IMR-90 (cell line): ENCODE results near the gene PNLIP. TPM values are rescaled to one million over a fixed set of nuclear protein-coding genes. Genes with fewer than 3 reads are reported as not detected.

ENCODE experiments used
- ATAC-seq: fragments of 200-7000 bp; cut with Tn5 transposase; 2 replicates; pipeline ENCODE4 v1.9.1; 2020; ENCODE audit warnings: low read depth, mild to moderate bottlenecking, moderate library complexity
- BruUV-seq: library from RNA; stranded (reverse); fragments of 400-500 nt; replicated peaks from 2 replicates; lab custom pipeline; 2021; lab: Mats Ljungman, UMichigan
- CTCF ChIA-PET: fragments of 300-600 bp; formaldehyde crosslinking; extraction: SDS; loops from one replicate; lab custom pipeline; 2021; ENCODE audit warnings: antibody characterized with exemption; lab: Yijun Ruan, JAX
- POLR2A ChIA-PET: fragments of 300-600 bp; sonication (Branson Sonifier 250); formaldehyde crosslinking; loops from one replicate; lab custom pipeline; 2022; ENCODE audit warnings: antibody characterized with exemption; ENCODE audit not compliant: unreplicated experiment; lab: Charles Lee
- DNase-seq: peaks from one replicate; pipeline ENCODE4 v3.0.0; 2013
- H2AFZ ChIP-seq: replicated peaks from 2 replicates; pipeline ENCODE3; 2013; ENCODE audit warnings: low read length, mild to moderate bottlenecking; ENCODE audit not compliant: poor library complexity
- H2AK5ac ChIP-seq: 2 replicates; pipeline ENCODE4 v1.6.1; 2013; ENCODE audit warnings: low read depth, low read length, inconsistent platforms
- H2AK9ac ChIP-seq: replicated peaks from 2 replicates; pipeline ENCODE3; 2013; ENCODE audit warnings: mild to moderate bottlenecking, low read depth, low read length, moderate library complexity; ENCODE audit not compliant: poor library complexity
- H2BK120ac ChIP-seq: 2 replicates; pipeline ENCODE4 v1.6.1; 2013; ENCODE audit warnings: low read depth, low read length, inconsistent platforms
- H2BK15ac ChIP-seq: 3 replicates; pipeline ENCODE4 v1.6.1; 2013; ENCODE audit warnings: low read depth, low read length, inconsistent platforms
- H2BK20ac ChIP-seq: 2 replicates; pipeline ENCODE4 v1.6.1; 2013; ENCODE audit warnings: low read depth, mild to moderate bottlenecking, inconsistent platforms, low read length, moderate library complexity
- H2BK5ac ChIP-seq: 2 replicates; pipeline ENCODE4 v1.6.1; 2013; ENCODE audit warnings: mild to moderate bottlenecking, low read depth, low read length, inconsistent platforms; ENCODE audit not compliant: poor library complexity, severe bottlenecking
- H3K14ac ChIP-seq: replicated peaks from 2 replicates; pipeline ENCODE4 v1.6.1; 2013; ENCODE audit warnings: low read depth, low read length, inconsistent platforms
- H3K18ac ChIP-seq: 2 replicates; pipeline ENCODE4 v1.6.1; 2013; ENCODE audit warnings: low read depth, low read length, control low read depth
- H3K23ac ChIP-seq: 2 replicates; pipeline ENCODE4 v1.6.1; 2013; ENCODE audit warnings: low read depth, low read length, inconsistent platforms
- H3K27ac ChIP-seq: 2 replicates; pipeline ENCODE4 v1.5.1; 2013; ENCODE audit warnings: mild to moderate bottlenecking, control low read depth, low read length; ENCODE audit not compliant: insufficient read depth
- H3K27me3 ChIP-seq: 2 replicates; pipeline ENCODE4 v1.6.1; 2013; ENCODE audit warnings: low read length; ENCODE audit not compliant: control insufficient read depth, insufficient read depth
- H3K36me3 ChIP-seq: 2 replicates; pipeline ENCODE4 v1.6.1; 2013; ENCODE audit warnings: low read length, mixed read lengths; ENCODE audit not compliant: control insufficient read depth, insufficient read depth
- H3K4ac ChIP-seq: 2 replicates; pipeline ENCODE4 v1.6.1; 2013; ENCODE audit warnings: low read depth, low read length, inconsistent platforms
- H3K4me1 ChIP-seq: 2 replicates; pipeline ENCODE4 v1.6.1; 2013; ENCODE audit warnings: low read length, mixed read lengths; ENCODE audit not compliant: control insufficient read depth, insufficient read depth
- H3K4me2 ChIP-seq: 2 replicates; pipeline ENCODE4 v1.6.1; 2013; ENCODE audit warnings: low read depth, mild to moderate bottlenecking, control low read depth, low read length, moderate library complexity
- H3K4me3 ChIP-seq: 2 replicates; pipeline ENCODE4 v1.5.1; 2013; ENCODE audit warnings: low read depth, mild to moderate bottlenecking, control low read depth, low read length, moderate library complexity; ENCODE audit not compliant: insufficient read depth
- H3K56ac ChIP-seq: 2 replicates; pipeline ENCODE4 v1.6.1; 2013; ENCODE audit warnings: low read length, inconsistent platforms; ENCODE audit not compliant: insufficient read depth; ENCODE audit errors: extremely low read depth
- H3K79me1 ChIP-seq, 2 experiments: 2 replicates each; pipeline ENCODE4 v1.6.1; 2013; ENCODE audit warnings: low read length in 2 of 2, inconsistent platforms in 1 of 2, low read depth in 1 of 2
- H3K9ac ChIP-seq: 2 replicates; pipeline ENCODE4 v1.6.1; 2013; ENCODE audit warnings: low read depth, low read length, control low read depth
- H3K9me1 ChIP-seq: 2 replicates; pipeline ENCODE4 v1.6.1; 2013; ENCODE audit warnings: low read length, inconsistent platforms; ENCODE audit not compliant: insufficient read depth
- H3K9me3 ChIP-seq: 2 replicates; pipeline ENCODE4 v1.6.1; 2013; ENCODE audit warnings: low read length; ENCODE audit not compliant: control insufficient read depth, insufficient read depth
- H4K20me1 ChIP-seq: 2 replicates; pipeline ENCODE4 v1.6.1; 2013; ENCODE audit warnings: low read length, inconsistent platforms; ENCODE audit not compliant: insufficient read depth
- H4K5ac ChIP-seq: 2 replicates; pipeline ENCODE4 v1.6.1; 2013; ENCODE audit warnings: mild to moderate bottlenecking, low read depth, low read length, control low read depth
- H4K8ac ChIP-seq, 2 experiments: 2 replicates each; pipeline ENCODE4 v1.6.1; 2013; ENCODE audit warnings: low read depth in 2 of 2, low read length in 2 of 2, control low read depth in 1 of 2, inconsistent platforms in 1 of 2
- H4K91ac ChIP-seq: 2 replicates; pipeline ENCODE4 v1.6.1; 2013; ENCODE audit warnings: low read depth, low read length, inconsistent platforms; ENCODE audit not compliant: insufficient read depth
- BHLHE40 ChIP-seq: fragments of 150-350 bp; IDR thresholded peaks from 2 replicates; pipeline ENCODE4 v1.6.1; 2016; ENCODE audit warnings: mild to moderate bottlenecking, low read depth, low read length
- CEBPB ChIP-seq: IDR thresholded peaks from 2 replicates; pipeline ENCODE4 v1.6.1; 2012; ENCODE audit warnings: low read depth, low read length, improper control_type of control experiment
- CTCF ChIP-seq: conservative IDR thresholded peaks from 2 replicates; pipeline ENCODE4 v1.5.1; 2012; ENCODE audit warnings: mild to moderate bottlenecking, low read depth, low read length, improper control_type of control experiment
- ELK1 ChIP-seq: fragments of 150-350 bp; IDR thresholded peaks from 2 replicates; pipeline ENCODE4 v1.6.1; 2016; ENCODE audit warnings: low read depth, mild to moderate bottlenecking, low read length, moderate library complexity, borderline replicate concordance
- FOS ChIP-seq: fragments of 150-350 bp; IDR thresholded peaks from 2 replicates; pipeline ENCODE4 v1.6.1; 2016; ENCODE audit warnings: low read depth, low read length
- MAZ ChIP-seq: IDR thresholded peaks from 2 replicates; pipeline ENCODE4 v1.6.1; 2012; ENCODE audit warnings: low read depth, mild to moderate bottlenecking, low read length, improper control_type of control experiment, moderate library complexity, borderline replicate concordance
- MXI1 ChIP-seq: IDR thresholded peaks from 2 replicates; pipeline ENCODE4 v1.6.1; 2012; ENCODE audit warnings: low read depth, mild to moderate bottlenecking, low read length, moderate library complexity, borderline replicate concordance
- NFE2L2 ChIP-seq: fragments of 150-350 bp; IDR thresholded peaks from 2 replicates; pipeline ENCODE4 v1.6.1; 2016; ENCODE audit warnings: low read depth, mild to moderate bottlenecking, low read length
- POLR2A ChIP-seq: IDR thresholded peaks from 2 replicates; pipeline ENCODE4 v1.6.1; 2012; ENCODE audit warnings: mild to moderate bottlenecking, low read depth, low read length
- RCOR1 ChIP-seq: IDR thresholded peaks from 2 replicates; pipeline ENCODE4 v1.6.1; 2012; ENCODE audit warnings: mild to moderate bottlenecking, low read length, improper control_type of control experiment; ENCODE audit not compliant: insufficient replicate concordance
- RFX5 ChIP-seq: IDR thresholded peaks from 2 replicates; pipeline ENCODE4 v1.8.0; 2012; ENCODE audit warnings: low read depth, mild to moderate bottlenecking, low read length, moderate library complexity
- SMC3 ChIP-seq: fragments of 150-350 bp; IDR thresholded peaks from 2 replicates; pipeline ENCODE4 v1.6.1; 2016; ENCODE audit warnings: low read depth, mild to moderate bottlenecking, antibody characterized with exemption, low read length, moderate library complexity
- WGBS, 2 experiments: methylation state at CpG; one replicate each; pipeline versions ENCODE4 v1.1.5 to v1.1.7; 2013; ENCODE audit warnings: missing lambda C conversion rate in 2 of 2; ENCODE audit not compliant: insufficient read length in 1 of 2; ENCODE audit errors: extremely low coverage in 2 of 2; 5-methylcytosine and 5-hydroxymethylcytosine counted together
- dilution Hi-C: fragments of 300-500 bp; cut with HindIII; formaldehyde crosslinking; loops from one replicate; pipeline ENCODE4 v1.14.3; 2018; ENCODE audit warnings: low sequenced_read_pairs; ENCODE audit not compliant: unreplicated experiment
- in situ Hi-C: fragments of 300-500 bp; cut with MboI; formaldehyde crosslinking; loops from 3 replicates; pipeline ENCODE4 v1.14.3; 2019; ENCODE audit warnings: low sequenced_read_pairs, inconsistent platforms, mixed read lengths
- intact Hi-C: fragments of 100-400 bp; cut with micrococcal nuclease; formaldehyde crosslinking; loops from 2 replicates; pipeline ENCODE4 v1.10.0; 2022
- polyA plus RNA-seq, 3 experiments: library from polyadenylated mRNA; depleted of rRNA; stranded (reverse); fragments of >200 nt; gene quantifications; 2 replicates each; pipeline ENCODE4 v1.2.3, GENCODE V29; 2012; ENCODE audit warnings: low replicate concordance in 1 of 3
- total RNA-seq: library from RNA; depleted of rRNA; stranded (reverse); fragments of >200 nt; gene quantifications from 2 replicates; pipeline ENCODE4 v1.2.3, GENCODE V29; 2012
- TF ChIP-seq, protein P1 (sequence below): fragments of 150-350 bp; IDR thresholded peaks from 2 replicates; pipeline ENCODE4 v1.6.1; 2017; ENCODE audit warnings: mild to moderate bottlenecking, antibody characterized with exemption, low read length, low read depth

Gene PNLIP
- total and polyA plus RNA-seq, 2 of the 4 experiments (the other 2 are of a cell fraction): not detected

DNA sequence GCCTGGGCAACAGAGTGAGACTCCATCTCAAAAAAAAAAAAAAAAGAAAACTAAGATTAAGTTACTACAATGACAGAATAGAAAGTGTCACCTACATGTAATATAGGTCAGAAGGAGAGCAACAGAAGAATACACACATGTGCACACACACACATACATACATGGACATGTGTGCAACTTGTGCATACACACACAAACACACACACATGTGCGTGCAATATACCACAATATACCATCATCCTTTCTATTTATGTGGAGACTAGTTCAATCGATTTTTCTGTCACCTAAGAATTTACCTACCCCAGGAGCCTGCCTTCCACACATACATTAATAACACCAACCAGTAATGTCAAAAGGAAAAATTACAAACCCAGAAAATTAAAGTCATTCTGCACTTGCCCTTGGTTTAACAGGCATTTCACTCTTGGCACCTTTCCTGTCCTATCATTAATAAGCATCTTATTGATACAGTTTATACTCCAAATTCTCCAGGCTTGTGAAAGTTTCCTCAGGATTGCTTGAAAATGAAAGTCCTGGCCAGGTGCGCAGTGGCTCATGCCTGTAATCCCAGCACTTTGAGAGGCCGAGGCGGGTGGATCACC is 47.5 kb downstream of the PNLIP start:
- in situ Hi-C loops (no loop called here), dilution Hi-C loops (no loop called here), intact Hi-C loops (no loop called here)
- Histone ChIP-seq H2BK20ac (no peak overlapping the region), H4K8ac (no peak overlapping the region), H3K18ac (no peak overlapping the region), H4K91ac (no peak overlapping the region), H3K9ac (no peak overlapping the region), H3K36me3 (no peaks in the 10 kb centered on the region), H3K9me1 (no peaks in the 10 kb centered on the region), H3K56ac (no peak overlapping the region), H3K27ac (no peak overlapping the region), H2BK5ac (no peak overlapping the region), H2BK120ac (no peak overlapping the region), H3K4me3 (no peak overlapping the region), H3K4me2 (no peak overlapping the region), H2AFZ (no peak overlapping the region), H3K79me1 (no peaks in the 10 kb centered on the region), H2AK9ac (no peak overlapping the region), H3K4ac (no peak overlapping the region), H2AK5ac (no peak overlapping the region), H4K5ac (no peak overlapping the region), H3K27me3 (no peaks in the 10 kb centered on the region), H4K20me1 (no peaks in the 10 kb centered on the region), H3K4me1 (no peaks in the 10 kb centered on the region), H3K9me3 (no peaks in the 10 kb centered on the region), H3K14ac (no peak overlapping the region), H2BK15ac (no peak overlapping the region), H3K23ac (no peak overlapping the region)
- WGBS, 2 experiments: no CpG with 5 or more reads among the region's 5 CpGs
- ChIA-PET POLR2A (no interaction called here), CTCF (no interaction called here)
- no TSS peak for BruUV-seq
- TF ChIP-seq, protein P1, sequence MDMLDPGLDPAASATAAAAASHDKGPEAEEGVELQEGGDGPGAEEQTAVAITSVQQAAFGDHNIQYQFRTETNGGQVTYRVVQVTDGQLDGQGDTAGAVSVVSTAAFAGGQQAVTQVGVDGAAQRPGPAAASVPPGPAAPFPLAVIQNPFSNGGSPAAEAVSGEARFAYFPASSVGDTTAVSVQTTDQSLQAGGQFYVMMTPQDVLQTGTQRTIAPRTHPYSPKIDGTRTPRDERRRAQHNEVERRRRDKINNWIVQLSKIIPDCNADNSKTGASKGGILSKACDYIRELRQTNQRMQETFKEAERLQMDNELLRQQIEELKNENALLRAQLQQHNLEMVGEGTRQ: no peak
- TF ChIP-seq RFX5: no peak
- TF ChIP-seq NFE2L2: no peak
- TF ChIP-seq CEBPB: no peak
- TF ChIP-seq SMC3: no peak
- TF ChIP-seq ELK1: no peak
- TF ChIP-seq BHLHE40: no peak
- TF ChIP-seq CTCF: no peak
- no peak for TF ChIP-seq MAZ
- TF ChIP-seq RCOR1: no peak
- no peak for TF ChIP-seq FOS
- no peak for TF ChIP-seq MXI1
- TF ChIP-seq POLR2A: no peak
- ATAC-seq: no peak
- no peak for DNase-seq
